ENCODE measurements around the gene PROKR1.

- TF ChIP-seq CTCF (IDR thresholded peaks at IDR 0.05) = no peak
- TF ChIP-seq POLR2A (IDR thresholded peaks at IDR 0.05) = no peak
- TF ChIP-seq POLR2AphosphoS5 (IDR thresholded peaks at IDR 0.05) = no peak
These were observed 40.8 kb downstream of the PROKR1 start for GRCh38 chr2:68684197-68684596.
